ENCODE results near the gene CLTRN. TPM values are rescaled to one million over a fixed set of nuclear protein-coding genes. Genes with fewer than 3 reads are reported as not detected.

The CLTRN gene
- total RNA-seq, 1 experiment from 2014 or later = 1.8 TPM

DNA sequence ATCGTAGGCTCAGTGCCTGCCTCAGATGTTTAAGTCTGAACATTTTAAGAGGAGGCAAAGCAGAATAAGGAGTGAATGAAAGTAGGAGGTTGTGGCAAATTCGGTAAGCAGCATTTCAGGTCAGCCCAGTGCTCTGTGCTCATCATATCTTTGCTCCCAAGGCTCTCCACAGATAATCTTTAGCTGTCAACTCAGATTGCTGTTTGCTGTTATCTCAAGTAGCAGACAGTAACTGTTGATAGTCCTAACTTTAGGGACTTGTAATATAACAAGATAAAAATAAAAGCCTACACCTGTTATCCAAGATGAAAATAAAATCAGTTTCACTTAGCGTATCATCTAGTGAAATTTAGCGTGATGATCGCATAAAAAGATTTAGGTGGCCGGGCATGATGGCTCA, 18.6 kb upstream of the CLTRN start:
- Histone ChIP-seq H3K79me1 (ENCODE audit: insufficient read depth, low read depth, low read length, poor library complexity, severe bottlenecking) (no peaks in the 10 kb centered on the region), H4K91ac (ENCODE audit: insufficient read length, low read depth, low read length) (no peak overlapping the region), H4K5ac (ENCODE audit: insufficient read length, low read depth, low read length) (no peak overlapping the region), H2AK5ac (ENCODE audit: insufficient read length, low read length) (no peak overlapping the region), H3T11ph (ENCODE audit: low read length) (no peak overlapping the region), H2BK120ac (ENCODE audit: low read depth, low read length, poor library complexity, severe bottlenecking) (no peak overlapping the region), H3K4me1 (ENCODE audit: insufficient read depth, low read length) (no peaks in the 10 kb centered on the region; the same call in 1 of the 2 replicates), H3K14ac (ENCODE audit: insufficient read depth, low read length) (no peak overlapping the region), H3K9ac (ENCODE audit: extremely low read depth, insufficient read length, low read length) (no peak overlapping the region), H4K20me1 (ENCODE audit: control insufficient read depth, insufficient read depth, insufficient read length) (no peaks in the 10 kb centered on the region), H2AFZ (ENCODE audit: low read length) (no peak overlapping the region), H2BK20ac (ENCODE audit: low read depth, low read length, poor library complexity, severe bottlenecking) (no peak overlapping the region), H2BK12ac (ENCODE audit: insufficient read length, low read depth, low read length) (no peak overlapping the region), H3K79me2 (ENCODE audit: insufficient read depth, low read length) (peaks cover 15% of the 10 kb centered on the region; the same call in 1 of the 2 replicates), H3K27ac (ENCODE audit: insufficient read length, low read depth, low read length) (no peak overlapping the region), H3K4ac (ENCODE audit: low read depth, low read length) (no peak overlapping the region), H3K9me3 (ENCODE audit: control insufficient read depth, low read depth, low read length) (no peaks in the 10 kb centered on the region), H4K8ac (replicated peaks; ENCODE audit: insufficient read length, low read depth, low read length) (no peak overlapping the region), H3K56ac (ENCODE audit: insufficient read length, low read depth, low read length) (no peak overlapping the region), H3K4me2 (ENCODE audit: insufficient read depth, insufficient read length, low read length) (no peak overlapping the region), H2BK15ac (ENCODE audit: low read depth, low read length) (no peak overlapping the region), H3K18ac (ENCODE audit: insufficient read length, low read depth, low read length) (no peak overlapping the region), H2BK5ac (ENCODE audit: insufficient read length, low read length) (no peak overlapping the region), H3K23ac (ENCODE audit: insufficient read length, low read depth, low read length) (no peak overlapping the region), H3K23me2 (ENCODE audit: insufficient read length, low read depth, low read length, poor library complexity, severe bottlenecking) (no peaks in the 10 kb centered on the region), H3K27me3 (ENCODE audit: insufficient read depth, low read length) (no peaks in the 10 kb centered on the region)
- Mint-ChIP-seq H3K9me3 (peaks cover 2% of the 10 kb centered on the region in 2 experiments; a peak in 3 of 5 replicates), H3K27ac (no peak overlapping the region; a peak in 1 of 7 replicates), H3K4me3 (no peak overlapping the region), H3K27me3 (ENCODE audit: low read depth) (no peaks in the 10 kb centered on the region; the same call in 1 of the 2 replicates), H3K36me3 (ENCODE audit: insufficient read depth in 1 of 3, low read depth in 3 of 3) (peaks cover 3 to 5% (median 5%) of the 10 kb centered on the region in 3 experiments; a peak in 6 of 7 replicates), H3K4me1 (peaks cover 4 to 8% of the 10 kb centered on the region in 2 experiments)
- no CpG with 5 or more reads among the region's 6 CpGs for WGBS (ENCODE audit: extremely low coverage, insufficient read length, low lambda C conversion rate)
- TF ChIP-seq, protein P1, sequence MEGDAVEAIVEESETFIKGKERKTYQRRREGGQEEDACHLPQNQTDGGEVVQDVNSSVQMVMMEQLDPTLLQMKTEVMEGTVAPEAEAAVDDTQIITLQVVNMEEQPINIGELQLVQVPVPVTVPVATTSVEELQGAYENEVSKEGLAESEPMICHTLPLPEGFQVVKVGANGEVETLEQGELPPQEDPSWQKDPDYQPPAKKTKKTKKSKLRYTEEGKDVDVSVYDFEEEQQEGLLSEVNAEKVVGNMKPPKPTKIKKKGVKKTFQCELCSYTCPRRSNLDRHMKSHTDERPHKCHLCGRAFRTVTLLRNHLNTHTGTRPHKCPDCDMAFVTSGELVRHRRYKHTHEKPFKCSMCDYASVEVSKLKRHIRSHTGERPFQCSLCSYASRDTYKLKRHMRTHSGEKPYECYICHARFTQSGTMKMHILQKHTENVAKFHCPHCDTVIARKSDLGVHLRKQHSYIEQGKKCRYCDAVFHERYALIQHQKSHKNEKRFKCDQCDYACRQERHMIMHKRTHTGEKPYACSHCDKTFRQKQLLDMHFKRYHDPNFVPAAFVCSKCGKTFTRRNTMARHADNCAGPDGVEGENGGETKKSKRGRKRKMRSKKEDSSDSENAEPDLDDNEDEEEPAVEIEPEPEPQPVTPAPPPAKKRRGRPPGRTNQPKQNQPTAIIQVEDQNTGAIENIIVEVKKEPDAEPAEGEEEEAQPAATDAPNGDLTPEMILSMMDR (conservative IDR thresholded peaks at IDR 0.05) = no peak
- no peak for DNase-seq

Data from H9 (cell line).